Measurements from ENCODE around the gene EXOC6B. TPM values are rescaled to one million over a fixed set of nuclear protein-coding genes. Genes with fewer than 3 reads are reported as not detected.

EXOC6B gene
- total RNA-seq, 4 donors from 2014 or later, result 54.0 to 121 (median 78.7) TPM

DNA sequence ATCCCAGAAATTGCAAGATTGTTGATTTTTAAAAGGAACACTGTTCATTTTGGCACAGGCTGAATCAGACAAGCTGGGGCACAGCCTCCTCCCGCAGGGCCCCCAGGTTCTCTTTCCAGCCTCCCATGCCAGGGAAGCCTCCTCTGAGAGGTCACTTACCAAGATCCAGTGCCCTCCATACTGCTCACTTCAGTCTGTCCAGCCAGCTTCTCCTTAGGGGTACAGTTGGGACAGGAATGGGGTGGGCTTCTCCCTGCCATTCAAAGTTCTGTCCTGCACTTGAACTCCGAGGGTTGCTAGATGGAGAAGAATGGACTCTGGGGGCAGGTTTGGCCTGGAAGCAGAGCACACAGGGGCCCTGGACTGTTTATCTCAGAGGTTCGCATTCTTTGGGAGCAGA, 670.7 kb downstream of the EXOC6B start:
- 68% methylated on average over 3 of the region's 3 CpGs for WGBS
- no peak for TF ChIP-seq EP300 (IDR thresholded peaks at IDR 0.05)
- TF ChIP-seq POLR2A (IDR thresholded peaks at IDR 0.05), result no peak
- TF ChIP-seq, protein P1, sequence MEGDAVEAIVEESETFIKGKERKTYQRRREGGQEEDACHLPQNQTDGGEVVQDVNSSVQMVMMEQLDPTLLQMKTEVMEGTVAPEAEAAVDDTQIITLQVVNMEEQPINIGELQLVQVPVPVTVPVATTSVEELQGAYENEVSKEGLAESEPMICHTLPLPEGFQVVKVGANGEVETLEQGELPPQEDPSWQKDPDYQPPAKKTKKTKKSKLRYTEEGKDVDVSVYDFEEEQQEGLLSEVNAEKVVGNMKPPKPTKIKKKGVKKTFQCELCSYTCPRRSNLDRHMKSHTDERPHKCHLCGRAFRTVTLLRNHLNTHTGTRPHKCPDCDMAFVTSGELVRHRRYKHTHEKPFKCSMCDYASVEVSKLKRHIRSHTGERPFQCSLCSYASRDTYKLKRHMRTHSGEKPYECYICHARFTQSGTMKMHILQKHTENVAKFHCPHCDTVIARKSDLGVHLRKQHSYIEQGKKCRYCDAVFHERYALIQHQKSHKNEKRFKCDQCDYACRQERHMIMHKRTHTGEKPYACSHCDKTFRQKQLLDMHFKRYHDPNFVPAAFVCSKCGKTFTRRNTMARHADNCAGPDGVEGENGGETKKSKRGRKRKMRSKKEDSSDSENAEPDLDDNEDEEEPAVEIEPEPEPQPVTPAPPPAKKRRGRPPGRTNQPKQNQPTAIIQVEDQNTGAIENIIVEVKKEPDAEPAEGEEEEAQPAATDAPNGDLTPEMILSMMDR (IDR thresholded peaks at IDR 0.05), result no peak
- TF ChIP-seq POLR2AphosphoS5 (IDR thresholded peaks at IDR 0.05), result no peak
- peak in 1 of 2 donors; percentile 18 for DNase-seq (ENCODE audit: low spot score in 2 of 2)
- no peaks in the 10 kb centered on the region for H3K36me3 ChIP-seq
- H3K9me3 ChIP-seq, result no peaks in the 10 kb centered on the region
- no peak overlapping the region for H3K4me3 ChIP-seq
- peaks cover 4% of the 10 kb centered on the region for H3K4me1 ChIP-seq
- H3K27me3 ChIP-seq, result peaks cover 47% of the 10 kb centered on the region
- no peak overlapping the region for H3K27ac ChIP-seq

DNA sequence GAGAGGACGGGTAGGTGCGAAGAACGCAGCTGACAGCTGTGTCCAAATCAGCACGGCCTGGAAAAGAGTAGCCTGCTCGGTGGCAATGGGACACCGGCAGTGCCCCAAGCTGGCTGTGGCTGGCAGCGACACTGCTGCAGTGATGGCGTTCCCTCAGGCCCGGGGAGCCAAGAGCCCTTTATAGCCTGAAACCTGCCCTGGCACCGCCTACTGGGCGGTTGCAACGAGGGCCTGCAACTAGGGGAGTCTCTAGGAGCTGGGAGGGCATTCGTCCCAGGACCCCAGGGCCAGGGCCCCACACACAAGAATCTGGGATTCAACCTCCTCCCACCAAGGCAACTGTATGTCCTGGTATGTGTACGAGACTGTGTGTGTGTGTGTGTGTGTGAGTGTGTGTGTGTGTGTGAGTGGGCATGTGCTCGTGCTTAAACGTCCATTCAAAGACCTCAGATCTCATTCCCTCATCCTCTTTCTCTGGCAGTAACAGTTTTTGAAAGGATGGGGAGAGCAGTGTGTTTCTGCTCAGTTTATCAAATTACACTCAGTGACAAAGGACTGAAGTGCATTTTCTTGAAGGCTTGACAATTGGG, 671.4 kb downstream of the EXOC6B start:
- TF ChIP-seq POLR2A (IDR thresholded peaks at IDR 0.05) (no peak), EP300 (IDR thresholded peaks at IDR 0.05) (no peak), POLR2AphosphoS5 (IDR thresholded peaks at IDR 0.05) (no peak)
- TF ChIP-seq, protein P1 (IDR thresholded peaks at IDR 0.05), result no peak
- peak in 1 of 2 donors; percentile 31 for DNase-seq (ENCODE audit: low spot score in 2 of 2)
- WGBS, result 80% methylated on average over 13 of the region's 16 CpGs

DNA sequence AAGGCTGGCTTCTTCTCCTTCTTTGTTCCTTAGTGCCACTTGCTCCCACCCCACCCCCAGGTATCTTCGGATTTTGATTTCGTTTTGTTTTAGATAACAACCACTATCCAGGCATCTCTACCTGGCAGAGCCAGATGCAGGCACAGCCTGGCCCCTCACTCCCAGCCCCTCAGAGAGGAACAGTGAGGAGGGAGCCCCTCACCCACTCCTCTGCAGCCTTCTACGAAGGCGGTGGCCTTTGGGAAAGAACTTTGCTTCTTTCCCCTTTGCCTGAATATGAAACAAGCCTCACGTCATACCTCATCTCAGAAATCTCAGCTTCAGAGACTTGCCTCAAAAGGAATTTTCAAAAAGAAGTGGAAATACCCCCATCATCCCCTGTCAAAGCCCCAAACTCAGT, 671.9 kb downstream of the EXOC6B start:
- no peak for DNase-seq (ENCODE audit: low spot score in 2 of 2)
- 92% methylated on average over 5 of the region's 5 CpGs for WGBS
- Histone ChIP-seq H3K27ac (no peak overlapping the region), H3K27me3 (peaks cover 57% of the 10 kb centered on the region), H3K9me3 (no peaks in the 10 kb centered on the region), H3K36me3 (no peaks in the 10 kb centered on the region), H3K4me1 (peaks cover 16% of the 10 kb centered on the region), H3K4me3 (no peak overlapping the region)
- no peak for TF ChIP-seq POLR2AphosphoS5 (IDR thresholded peaks at IDR 0.05)
- TF ChIP-seq POLR2A (IDR thresholded peaks at IDR 0.05), result no peak

More for the DNA sequence above, 671.4 kb downstream of the EXOC6B start:
- Histone ChIP-seq H3K4me3 (no peak overlapping the region), H3K36me3 (no peaks in the 10 kb centered on the region), H3K9me3 (no peaks in the 10 kb centered on the region), H3K27me3 (peaks cover 52% of the 10 kb centered on the region), H3K4me1 (peaks cover 11% of the 10 kb centered on the region), H3K27ac (no peak overlapping the region)

DNA sequence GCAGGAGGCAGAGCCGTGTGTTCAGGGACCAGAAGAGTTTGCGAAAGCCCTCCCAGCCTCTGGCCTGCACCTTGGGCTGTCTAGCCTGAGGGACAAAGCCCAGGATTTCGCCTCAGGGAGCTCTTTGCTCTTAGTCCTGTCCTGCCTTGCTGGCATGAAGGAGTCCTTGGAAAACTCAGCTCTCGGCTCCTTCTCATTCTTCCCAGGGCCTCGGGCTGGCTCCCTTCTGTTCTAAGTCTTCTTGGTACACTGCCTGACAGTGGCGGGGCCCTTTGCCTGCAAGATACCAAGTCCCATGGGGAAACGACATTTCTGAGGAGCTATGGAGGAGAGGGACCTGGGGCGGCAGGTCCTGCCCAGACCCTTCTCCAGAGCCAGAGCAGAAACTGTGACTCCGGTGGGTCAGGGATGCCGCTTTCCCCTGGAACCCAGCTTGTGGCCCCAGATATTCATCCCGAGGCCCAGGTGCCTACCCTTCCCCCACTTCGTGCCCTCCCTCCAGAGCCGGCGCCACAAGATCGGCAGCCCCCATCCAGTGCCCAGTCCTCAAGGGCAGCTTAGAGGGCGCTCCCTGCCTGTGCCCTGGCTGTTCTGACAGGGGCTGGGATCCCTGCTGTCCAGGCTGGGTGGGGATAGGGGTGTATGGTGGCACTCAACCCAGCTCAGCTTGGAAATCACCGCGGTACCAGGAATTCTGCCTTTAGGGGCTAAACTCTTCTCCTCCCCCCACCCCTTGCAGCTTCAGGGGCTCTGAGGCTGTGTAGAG, 672.6 kb downstream of the EXOC6B start:
- TF ChIP-seq, protein P1 (IDR thresholded peaks at IDR 0.05), result no peak
- peaks cover 60% of the 10 kb centered on the region for H3K27me3 ChIP-seq
- no peaks in the 10 kb centered on the region for H3K36me3 ChIP-seq
- no peaks in the 10 kb centered on the region for H3K9me3 ChIP-seq
- 80% methylated on average over 18 of the region's 18 CpGs for WGBS
- H3K27ac ChIP-seq, result no peak overlapping the region
- DNase-seq (ENCODE audit: low spot score in 2 of 2), result peak; percentile 56 to 68
- no peak overlapping the region for H3K4me3 ChIP-seq
- peaks cover 21% of the 10 kb centered on the region for H3K4me1 ChIP-seq

DNA sequence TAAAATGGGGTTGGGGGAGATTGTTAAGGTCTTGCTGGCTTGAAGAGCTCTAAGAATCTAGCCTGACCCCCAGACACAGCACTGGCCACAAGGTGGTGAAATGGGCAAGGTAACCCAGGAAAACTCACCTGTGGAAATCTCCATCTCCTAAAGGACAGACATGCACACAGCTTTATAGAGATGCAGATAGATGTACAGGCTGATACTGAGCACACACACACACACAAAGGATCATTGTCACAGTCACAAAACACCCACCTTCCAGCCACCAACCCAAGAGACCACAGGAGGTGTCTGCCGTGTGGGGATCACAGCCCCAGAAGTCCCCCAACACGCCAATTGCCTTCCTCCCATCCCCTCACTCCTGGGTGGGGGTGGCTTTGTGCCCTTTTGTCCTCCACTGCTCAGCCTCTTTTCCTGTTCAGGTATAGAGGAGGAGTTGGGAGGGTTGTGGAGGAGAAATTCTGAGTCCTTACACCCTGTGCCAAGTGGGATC, 674.9 kb downstream of the EXOC6B start:
- Histone ChIP-seq H3K27me3 (peaks cover 66% of the 10 kb centered on the region), H3K36me3 (no peaks in the 10 kb centered on the region), H3K4me3 (no peak overlapping the region), H3K4me1 (peaks cover 44% of the 10 kb centered on the region), H3K9me3 (no peaks in the 10 kb centered on the region), H3K27ac (no peak overlapping the region)
- peak in 1 of 2 donors; percentile 26 for DNase-seq (ENCODE audit: low spot score in 2 of 2)
- WGBS, result 79% methylated on average over 2 of the region's 2 CpGs
- no peak for TF ChIP-seq EP300 (IDR thresholded peaks at IDR 0.05)
- TF ChIP-seq, protein P1 (IDR thresholded peaks at IDR 0.05), result no peak

All from suprapubic skin (tissue), 4 donors.